ENCODE measurements around the gene ZDHHC11.

- TF ChIP-seq CTCF (IDR thresholded peaks at IDR 0.05) (no peak), POLR2A (IDR thresholded peaks at IDR 0.05) (no peak)
Observed at GRCh38 chr5:889075-889710, 38.4 kb upstream of the ZDHHC11 start.
